C4-2B (cell line): ENCODE measurements around the gene MAP1S.

Source experiments
- ZFX ChIP-seq: fragments of 450-650 bp; IDR thresholded peaks from 2 replicates; pipeline ENCODE4 v1.6.1; 2017
- TF ChIP-seq, protein P1 (sequence below): fragments of 450-650 bp; conservative IDR thresholded peaks from 2 replicates; pipeline ENCODE4 v1.5.1; 2017; ENCODE audit warnings: mild to moderate bottlenecking

- TF ChIP-seq, protein P1, sequence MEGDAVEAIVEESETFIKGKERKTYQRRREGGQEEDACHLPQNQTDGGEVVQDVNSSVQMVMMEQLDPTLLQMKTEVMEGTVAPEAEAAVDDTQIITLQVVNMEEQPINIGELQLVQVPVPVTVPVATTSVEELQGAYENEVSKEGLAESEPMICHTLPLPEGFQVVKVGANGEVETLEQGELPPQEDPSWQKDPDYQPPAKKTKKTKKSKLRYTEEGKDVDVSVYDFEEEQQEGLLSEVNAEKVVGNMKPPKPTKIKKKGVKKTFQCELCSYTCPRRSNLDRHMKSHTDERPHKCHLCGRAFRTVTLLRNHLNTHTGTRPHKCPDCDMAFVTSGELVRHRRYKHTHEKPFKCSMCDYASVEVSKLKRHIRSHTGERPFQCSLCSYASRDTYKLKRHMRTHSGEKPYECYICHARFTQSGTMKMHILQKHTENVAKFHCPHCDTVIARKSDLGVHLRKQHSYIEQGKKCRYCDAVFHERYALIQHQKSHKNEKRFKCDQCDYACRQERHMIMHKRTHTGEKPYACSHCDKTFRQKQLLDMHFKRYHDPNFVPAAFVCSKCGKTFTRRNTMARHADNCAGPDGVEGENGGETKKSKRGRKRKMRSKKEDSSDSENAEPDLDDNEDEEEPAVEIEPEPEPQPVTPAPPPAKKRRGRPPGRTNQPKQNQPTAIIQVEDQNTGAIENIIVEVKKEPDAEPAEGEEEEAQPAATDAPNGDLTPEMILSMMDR: no peak
- TF ChIP-seq ZFX: no peak
Observed at GRCh38 chr19:17778968-17779929, 60.0 kb downstream of the MAP1S start.
